GM10266 (cell line): ENCODE measurements around the gene EXOC1.

Experiments
- DNase-seq: peaks from one replicate; pipeline ENCODE4 v3.0.0; 2012; ENCODE audit errors: extremely low spot score
- CTCF ChIP-seq: IDR thresholded peaks from 2 replicates; pipeline ENCODE4 v1.5.1; 2012; ENCODE audit warnings: mild to moderate bottlenecking, low read depth; ENCODE audit not compliant: control insufficient read depth, insufficient read depth; ENCODE audit errors: missing control alignments

Gene EXOC1

GRCh38 chr4:55884851-55885219, 31.4 kb downstream of the EXOC1 start:
- TF ChIP-seq CTCF = no peak
- no peak for DNase-seq

GRCh38 chr4:55887594-55887993, 34.1 kb downstream of the EXOC1 start:
- no peak for TF ChIP-seq CTCF
- DNase-seq = no peak

GRCh38 chr4:55892156-55892555, 38.7 kb downstream of the EXOC1 start:
- TF ChIP-seq CTCF = no peak
- no peak for DNase-seq

- no peak for TF ChIP-seq CTCF
- no peak for DNase-seq
These were observed 43.2 kb downstream of the EXOC1 start for GRCh38 chr4:55896622-55897021.

GRCh38 chr4:55902677-55903076, 49.2 kb downstream of the EXOC1 start:
- no peak for DNase-seq
- no peak for TF ChIP-seq CTCF

- DNase-seq = no peak
- no peak for TF ChIP-seq CTCF
These were observed 50.1 kb downstream of the EXOC1 start for GRCh38 chr4:55903577-55903976.

GRCh38 chr4:55904576-55904975, 51.1 kb downstream of the EXOC1 start:
- DNase-seq = no peak
- no peak for TF ChIP-seq CTCF
